ENCODE data around the gene NARS2.
"Not testable (repeated sequence)": the region's sequence is repeated elsewhere in the genome, so short reads cannot be mapped to it uniquely, and the experiment has no call there.

The NARS2 gene

GRCh38 chr11:78472382-78472781, 102.3 kb downstream of the NARS2 start:
- no peak for DNase-seq

GRCh38 chr11:78470861-78471442, 103.7 kb downstream of the NARS2 start:
- no peak for DNase-seq

- DNase-seq, result no peak
Observed at GRCh38 chr11:78469896-78470295, 104.8 kb downstream of the NARS2 start.

- no peak for DNase-seq
Observed at GRCh38 chr11:78467931-78468330, 106.7 kb downstream of the NARS2 start.

- no peak for DNase-seq
Observed at GRCh38 chr11:78467370-78467769, 107.3 kb downstream of the NARS2 start.

GRCh38 chr11:78465169-78465942, 109.3 kb downstream of the NARS2 start:
- DNase-seq, result no peak

- not testable (repeated sequence) for DNase-seq
Observed at GRCh38 chr11:78464787-78465168, 109.9 kb downstream of the NARS2 start.

GRCh38 chr11:78460471-78460870, 114.2 kb downstream of the NARS2 start:
- no peak for DNase-seq

- DNase-seq, result no peak
Observed at GRCh38 chr11:78459738-78460137, 114.9 kb downstream of the NARS2 start.

- no peak for DNase-seq
Observed at GRCh38 chr11:78457448-78457847, 117.2 kb downstream of the NARS2 start.

GRCh38 chr11:78453140-78453935, 121.3 kb downstream of the NARS2 start:
- no peak for DNase-seq

- DNase-seq, result no peak
Observed at GRCh38 chr11:78451371-78452150, 123.1 kb downstream of the NARS2 start.

- DNase-seq, result no peak
Observed at GRCh38 chr11:78450866-78451265, 123.8 kb downstream of the NARS2 start.

- no peak for DNase-seq
Observed at GRCh38 chr11:78449866-78450265, 124.8 kb downstream of the NARS2 start.

GRCh38 chr11:78446210-78446609, 128.5 kb downstream of the NARS2 start:
- no peak for DNase-seq

GRCh38 chr11:78444726-78445125, 129.9 kb downstream of the NARS2 start:
- DNase-seq, result no peak

GRCh38 chr11:78441956-78442355, 132.7 kb downstream of the NARS2 start:
- DNase-seq, result no peak

GRCh38 chr11:78438298-78438975, 136.2 kb downstream of the NARS2 start:
- DNase-seq, result no peak

GRCh38 chr11:78432956-78433355, 141.7 kb downstream of the NARS2 start:
- DNase-seq, result no peak

GRCh38 chr11:78432058-78432515, 142.6 kb downstream of the NARS2 start:
- no peak for DNase-seq

GRCh38 chr11:78429660-78430059, 145.0 kb downstream of the NARS2 start:
- DNase-seq, result no peak

- DNase-seq, result no peak
Observed at GRCh38 chr11:78429209-78429608, 145.5 kb downstream of the NARS2 start.
